A204.1 (cell line): Measurements from ENCODE around the gene PAWR.
"Not testable (repeated sequence)": the region's sequence is repeated elsewhere in the genome, so short reads cannot be mapped to it uniquely, and the experiment has no call there.

ENCODE experiments used
- FAIRE-seq: peaks from 2 replicates; lab custom pipeline; 2012; peaks lifted over from hg19 to GRCh38; lab: Jason Lieb, UNC

PAWR gene

DNA sequence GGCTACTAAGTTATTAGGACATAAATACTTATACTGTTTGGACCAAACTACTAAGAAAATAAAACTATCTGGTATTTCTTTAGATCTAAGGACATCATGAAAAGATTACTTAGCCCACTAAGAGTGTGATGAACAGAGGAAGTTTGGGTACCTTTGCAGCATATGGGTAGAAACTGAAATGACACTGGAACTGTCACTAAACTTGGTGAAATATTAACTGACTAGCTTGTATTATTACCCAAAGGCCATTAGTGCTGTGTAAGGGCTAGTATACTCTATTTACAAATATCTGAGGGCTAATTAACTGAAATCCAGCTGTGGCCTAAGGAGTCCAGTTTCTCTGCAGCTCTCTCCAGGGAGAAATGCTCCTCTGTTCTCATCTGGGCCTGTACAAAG, 45.5 kb downstream of the PAWR start:
- FAIRE-seq = no peak

GRCh38 chr12:79644274-79645234, 46.2 kb downstream of the PAWR start:
- FAIRE-seq = no peak

- no peak for FAIRE-seq
These were observed 46.9 kb downstream of the PAWR start for GRCh38 chr12:79643821-79644220.

DNA sequence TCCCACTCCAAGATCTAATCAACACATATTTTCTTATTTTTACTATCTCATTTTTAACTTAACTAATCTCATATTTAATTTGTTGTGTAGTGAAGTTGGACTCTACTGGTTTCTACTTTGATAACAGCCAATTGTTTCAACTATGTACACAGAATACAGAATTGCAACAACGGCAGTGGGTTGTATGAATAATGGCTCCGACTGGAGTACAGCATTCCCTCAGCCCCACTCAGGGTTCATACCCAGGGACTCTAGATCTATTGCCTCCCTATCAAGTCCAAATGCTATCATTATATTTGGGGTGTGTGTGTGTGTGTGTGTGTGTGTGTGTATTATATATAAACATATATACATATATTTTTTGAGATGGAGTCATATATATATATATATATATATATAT, 52.3 kb downstream of the PAWR start:
- no peak for FAIRE-seq

DNA sequence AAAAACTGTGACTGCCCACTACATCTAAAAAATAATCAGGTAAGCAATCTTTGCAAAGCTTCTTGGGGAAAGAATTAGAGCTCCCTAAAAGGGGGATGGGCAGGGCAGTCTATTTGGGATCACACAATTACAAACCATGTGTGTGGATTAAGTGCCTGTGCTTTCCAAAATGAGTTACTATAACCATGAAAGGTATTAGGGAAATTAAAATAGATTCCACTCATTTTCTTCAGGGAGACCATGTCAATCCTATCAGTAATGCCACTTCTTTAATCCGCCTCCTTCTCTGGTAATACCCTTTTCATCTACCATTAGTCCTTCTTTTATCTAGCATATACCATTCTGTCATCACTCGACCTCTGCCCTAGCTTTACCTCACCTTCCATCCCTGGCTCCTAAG, 53.7 kb downstream of the PAWR start:
- FAIRE-seq = no peak

DNA sequence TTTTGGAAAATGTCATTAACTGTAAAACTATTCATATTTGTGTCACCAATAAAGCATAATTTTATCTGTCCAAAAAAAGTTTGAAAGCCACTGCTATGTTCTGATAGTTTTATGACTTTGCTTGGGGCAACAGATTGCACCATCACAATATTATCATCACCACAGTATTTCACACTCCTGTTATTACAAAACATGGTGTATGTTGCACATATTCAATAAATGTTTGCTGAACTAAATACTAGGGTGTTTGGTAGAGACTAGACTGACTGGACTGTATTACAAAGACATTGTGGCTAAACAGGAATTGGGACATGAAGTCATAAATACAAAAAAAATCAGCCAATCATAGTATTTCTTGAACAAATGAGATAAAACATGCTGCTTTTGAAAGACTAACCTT, 55.1 kb downstream of the PAWR start:
- FAIRE-seq = no peak

DNA sequence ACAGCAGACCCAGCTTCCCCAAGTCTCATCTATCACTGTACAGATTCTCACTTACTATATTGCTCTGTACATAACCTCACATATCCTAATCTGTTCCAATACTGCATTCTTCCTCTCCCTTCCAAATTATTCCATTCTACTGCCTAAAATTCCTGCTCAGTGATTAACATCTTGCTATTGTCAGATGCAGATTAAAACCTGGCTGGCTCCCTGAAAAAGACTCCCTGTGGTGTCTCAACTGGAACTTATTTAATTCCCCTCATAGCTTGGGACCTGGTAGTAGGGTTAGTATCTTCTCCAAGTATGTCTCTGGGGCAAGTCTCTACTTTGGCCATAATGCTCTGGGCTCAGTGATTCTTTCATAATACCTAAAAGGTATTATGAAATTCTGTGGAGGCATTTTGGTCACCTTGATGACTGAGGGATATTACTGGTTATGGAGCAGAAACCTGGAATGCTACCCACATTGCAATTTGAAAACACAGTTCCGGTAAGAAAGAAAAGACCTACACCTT, 55.8 kb downstream of the PAWR start:
- no peak for FAIRE-seq

DNA sequence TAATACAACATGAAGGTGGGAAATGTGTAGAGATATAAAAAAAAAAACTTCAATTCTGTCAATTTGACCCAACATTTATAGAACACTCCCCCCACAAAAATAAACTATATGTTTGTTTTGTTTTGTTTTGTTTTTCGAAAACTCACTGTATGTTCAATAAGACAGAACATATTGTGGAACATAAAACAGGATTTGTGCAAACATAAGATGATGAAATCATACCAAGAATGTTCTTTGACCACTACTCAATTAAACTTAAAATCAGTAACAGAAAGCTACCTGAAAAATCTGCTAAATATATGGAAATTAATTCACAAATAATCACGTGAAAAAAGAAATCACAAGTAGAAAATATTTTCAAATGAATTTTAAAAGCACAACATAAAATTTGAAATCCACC, 61.2 kb downstream of the PAWR start:
- FAIRE-seq = peak; percentile 34

- FAIRE-seq = not testable (repeated sequence)
These were observed 64.0 kb downstream of the PAWR start for GRCh38 chr12:79626735-79627134.

DNA sequence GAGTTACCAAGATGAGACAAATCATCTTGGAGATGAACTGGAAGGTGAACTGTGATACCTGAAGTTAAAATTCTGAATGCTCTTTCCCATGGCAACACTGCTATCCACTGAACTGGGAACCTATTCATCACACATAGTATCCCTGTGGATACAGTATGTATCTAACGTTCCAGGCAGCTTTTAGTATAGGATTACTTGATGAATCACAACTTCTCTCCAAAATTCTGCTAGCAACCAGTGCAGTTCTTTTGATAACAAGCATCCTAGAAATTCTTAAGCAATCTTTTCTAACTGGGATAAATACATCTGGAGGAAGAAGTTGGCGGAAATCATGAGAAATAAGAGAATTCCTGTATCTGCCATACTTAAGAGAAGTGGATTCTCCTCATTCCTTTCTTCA, 66.4 kb downstream of the PAWR start:
- FAIRE-seq = no peak

- no peak for FAIRE-seq
These were observed 70.7 kb downstream of the PAWR start for GRCh38 chr12:79619872-79620562.

DNA sequence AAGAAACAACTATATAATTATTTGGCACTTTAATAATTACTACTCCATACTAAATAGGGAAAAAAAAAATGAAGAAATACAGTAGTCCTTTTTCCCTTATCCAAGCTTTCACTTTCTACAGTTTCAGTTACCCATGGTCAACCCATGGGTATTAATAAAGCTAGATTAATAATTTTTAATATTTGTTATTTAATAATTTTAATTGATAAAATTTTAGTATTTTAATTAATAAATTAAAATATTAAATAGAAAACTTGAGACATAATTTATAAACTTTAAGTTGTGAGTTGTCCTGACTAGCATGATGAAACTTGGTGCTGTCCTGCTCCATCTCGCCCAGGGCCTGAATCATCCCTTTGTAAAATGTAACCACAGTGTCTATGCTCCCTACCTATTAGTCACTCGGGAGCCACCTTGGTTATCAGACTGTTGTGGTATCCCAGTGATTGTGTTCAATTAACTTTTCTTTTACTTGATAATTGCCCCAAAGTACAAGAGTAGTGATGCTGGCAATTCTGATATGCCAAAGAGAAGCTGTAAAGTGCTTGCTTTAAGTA, 71.8 kb downstream of the PAWR start:
- peak; percentile 60 for FAIRE-seq

- FAIRE-seq = no peak
These were observed 73.1 kb downstream of the PAWR start for GRCh38 chr12:79617696-79618095.

GRCh38 chr12:79615596-79616560, 74.9 kb downstream of the PAWR start:
- FAIRE-seq = no peak

- FAIRE-seq = no peak
These were observed 76.0 kb downstream of the PAWR start for GRCh38 chr12:79614730-79615129.

GRCh38 chr12:79601908-79602307, 88.9 kb downstream of the PAWR start:
- FAIRE-seq = no peak

DNA sequence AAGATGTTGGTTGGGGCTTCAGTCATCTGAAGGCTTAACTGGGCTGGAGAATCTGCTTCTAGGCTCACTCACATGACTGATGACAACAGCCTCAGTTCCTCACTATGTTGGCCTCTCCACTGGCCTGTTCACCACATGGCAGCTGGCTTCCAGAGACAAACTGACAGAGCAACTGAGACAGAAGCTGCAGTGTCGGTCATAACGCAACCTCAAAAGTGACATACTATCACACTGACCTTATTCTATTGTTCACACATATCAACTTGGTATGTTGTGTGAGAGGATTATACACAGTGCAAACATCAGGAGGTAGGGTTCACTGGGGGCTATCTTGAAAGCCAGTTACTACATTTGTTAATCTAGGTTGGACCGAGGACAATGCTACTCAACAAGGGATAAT, 92.9 kb downstream of the PAWR start:
- no peak for FAIRE-seq

DNA sequence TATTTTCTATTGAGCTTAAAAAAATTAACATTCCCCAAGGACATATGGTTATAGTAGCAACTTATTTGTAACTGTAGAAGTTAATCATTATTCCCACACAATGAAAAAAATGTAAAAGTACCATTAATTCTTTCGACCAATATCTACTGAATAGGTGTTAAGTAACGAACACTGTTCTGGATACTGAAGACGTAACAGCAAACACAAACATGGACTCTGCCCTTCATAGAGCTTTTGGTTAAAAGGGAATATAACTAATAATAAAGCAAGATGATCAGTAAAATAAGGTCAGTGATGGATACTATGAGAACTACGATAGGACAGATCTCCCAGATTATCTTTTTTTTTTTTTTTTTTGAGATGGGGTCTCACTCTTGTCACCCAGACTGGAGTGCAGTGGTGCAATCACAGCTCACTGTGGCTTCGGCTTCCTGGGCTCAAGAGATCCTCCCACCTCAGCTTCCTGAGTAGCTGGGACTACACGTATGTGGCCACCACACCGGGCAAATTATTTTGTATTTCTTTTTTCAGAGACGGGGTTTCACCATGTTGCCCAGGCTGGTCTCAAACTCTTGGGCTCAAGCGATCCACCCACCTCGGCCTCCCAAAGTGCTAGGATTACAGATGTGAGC, 93.9 kb downstream of the PAWR start:
- no peak for FAIRE-seq

DNA sequence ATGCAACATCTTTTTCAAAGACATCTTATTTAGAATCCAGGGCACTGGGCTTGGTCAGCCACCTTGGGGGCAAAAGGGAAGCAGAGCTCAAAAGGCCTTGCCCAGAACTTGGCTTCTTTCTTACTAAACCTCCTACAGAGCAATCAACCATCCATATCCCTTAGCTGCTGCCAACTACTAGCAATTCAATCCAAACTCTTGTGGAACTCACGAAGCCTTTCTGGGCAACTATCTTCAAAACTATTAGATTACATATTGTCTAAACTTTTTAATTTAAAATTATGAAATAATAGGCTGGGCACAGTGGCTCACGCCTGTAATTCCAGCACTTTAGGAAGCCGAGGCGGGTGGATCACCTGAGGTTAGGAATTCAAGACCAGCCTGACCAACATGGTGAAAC, 95.5 kb downstream of the PAWR start:
- no peak for FAIRE-seq

DNA sequence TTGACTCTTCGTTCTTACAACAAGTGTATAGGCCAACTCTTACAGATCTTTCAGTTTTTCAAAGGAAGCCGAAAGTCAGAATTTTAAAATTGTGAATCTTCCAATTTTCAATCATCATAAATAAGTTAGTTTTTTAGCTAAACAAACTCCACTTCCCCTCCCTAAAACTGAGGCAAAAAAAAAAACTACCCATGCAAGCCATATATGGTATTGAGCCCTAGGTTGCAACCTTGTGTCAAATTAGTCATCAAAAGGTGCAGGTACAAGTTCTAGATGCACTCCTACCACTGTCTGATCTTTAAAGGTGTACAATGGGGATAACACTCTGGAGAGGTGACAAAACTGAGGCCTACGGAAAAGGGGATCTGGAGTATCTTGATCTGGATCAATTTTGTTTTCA, 97.9 kb downstream of the PAWR start:
- no peak for FAIRE-seq

DNA sequence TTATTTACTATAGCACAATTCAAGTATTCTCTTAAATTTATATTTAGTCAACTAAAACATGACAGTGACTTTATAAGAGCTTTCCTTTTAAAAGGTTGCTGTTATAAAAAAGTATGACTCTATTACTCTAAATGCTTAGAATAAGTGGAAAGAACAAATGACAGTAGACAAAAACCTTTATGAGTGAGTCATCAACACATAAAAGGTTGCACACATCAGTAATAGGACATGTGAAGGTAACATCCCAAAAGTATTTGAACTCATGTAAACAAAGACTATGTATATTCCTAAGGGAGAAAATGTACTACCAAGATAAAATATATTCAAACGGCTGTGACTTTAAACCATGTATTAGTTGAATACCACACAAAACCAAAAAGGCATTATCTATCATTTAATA, 98.8 kb downstream of the PAWR start:
- FAIRE-seq = no peak
